Astrocyte (in vitro differentiated cells and primary cell): ENCODE data around the gene GSPT1.
"Not testable (repeated sequence)": the region's sequence is repeated elsewhere in the genome, so short reads cannot be mapped to it uniquely, and the experiment has no call there.

Experiments used
- CTCF ChIP-seq: IDR thresholded peaks from 2 replicates; pipeline ENCODE4 v1.5.1; 2011; ENCODE audit warnings: low read depth, mild to moderate bottlenecking, inconsistent platforms, low read length, moderate library complexity; ENCODE audit not compliant: insufficient read depth
- EZH2 ChIP-seq: IDR thresholded peaks from 2 replicates; pipeline ENCODE4 v1.6.1; 2012; ENCODE audit warnings: mild to moderate bottlenecking, low read length, inconsistent platforms; ENCODE audit not compliant: insufficient read depth

- not testable (repeated sequence) for TF ChIP-seq EZH2, CTCF
These were observed 96.8 kb downstream of the GSPT1 start for GRCh38 chr16:11818970-11819369.
